Muscle layer of colon (tissue), 2 donors: Measurements from ENCODE around the gene MS4A13.

Experiments used
- H3K27ac ChIP-seq: one replicate; pipeline ENCODE4 v1.7.0; 2013; ENCODE audit warnings: low read depth, mild to moderate bottlenecking, low read length, moderate library complexity
- H3K27me3 ChIP-seq, 2 donors: one replicate each; pipeline ENCODE4 v1.7.0; 2013; ENCODE audit warnings: low read length in 2 of 2, mild to moderate bottlenecking in 2 of 2; ENCODE audit not compliant: insufficient read depth in 2 of 2, control insufficient read depth in 1 of 2
- H3K36me3 ChIP-seq: one replicate; pipeline ENCODE4 v1.7.0; 2013; ENCODE audit warnings: mild to moderate bottlenecking, low read length; ENCODE audit not compliant: insufficient read depth
- H3K4me1 ChIP-seq: one replicate; pipeline ENCODE4 v1.7.0; 2013; ENCODE audit warnings: mild to moderate bottlenecking, low read length; ENCODE audit not compliant: insufficient read depth
- H3K4me3 ChIP-seq, 2 donors: one replicate each; pipeline ENCODE4 v1.7.0; 2013; ENCODE audit warnings: low read length in 2 of 2, low read depth in 1 of 2, mild to moderate bottlenecking in 1 of 2, moderate library complexity in 1 of 2
- H3K9ac ChIP-seq: one replicate; pipeline ENCODE4 v1.7.0; 2013; ENCODE audit warnings: low read length
- H3K9me3 ChIP-seq: one replicate; pipeline ENCODE4 v1.7.0; 2013; ENCODE audit warnings: mild to moderate bottlenecking, low read length
- donor health status: abdominal sarcoma.
- donor health status: Adenocarcinoma of cecum.

MS4A13 gene, protein sequence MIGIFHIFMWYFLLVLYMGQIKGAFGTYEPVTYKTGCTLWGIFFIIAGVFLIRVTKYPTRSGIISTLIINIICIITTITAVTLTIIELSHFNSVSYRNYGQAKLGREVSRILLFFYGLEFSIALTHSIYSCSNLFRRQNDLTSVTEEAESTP

DNA sequence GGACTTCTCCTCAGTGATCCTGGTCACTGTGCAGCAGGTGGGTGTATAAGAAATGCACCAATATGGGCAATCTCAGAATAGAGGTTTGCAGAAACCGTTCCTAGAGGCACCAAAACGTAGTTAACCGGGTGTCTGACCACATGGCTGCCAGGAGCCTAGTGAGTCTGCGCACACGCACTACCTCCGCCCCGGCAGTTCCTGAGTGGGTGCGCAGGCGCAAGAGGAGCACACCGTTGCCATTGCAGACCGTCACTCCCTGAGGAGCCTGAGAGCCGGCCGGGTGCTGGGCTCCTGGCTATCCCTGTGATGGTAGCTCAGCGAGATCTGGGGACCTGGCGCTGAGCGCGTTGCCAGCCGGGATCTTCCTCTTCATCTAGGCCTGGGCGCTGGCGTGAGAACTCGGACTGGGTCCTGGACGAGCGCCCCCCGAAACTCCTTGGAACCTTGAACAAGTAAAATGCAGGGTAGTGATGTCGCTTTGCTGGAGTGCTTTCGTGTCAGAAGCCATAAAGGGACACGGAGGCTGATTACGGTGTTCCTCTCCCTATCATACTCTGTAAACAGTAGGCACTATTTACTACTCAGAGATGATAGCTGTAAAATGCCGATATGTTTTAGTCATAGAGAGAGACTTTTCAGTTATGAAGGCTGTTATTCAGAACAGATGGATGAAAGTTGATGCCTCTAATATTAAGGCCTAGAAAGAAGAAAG is at the start of gene MS4A13:
TSS of gene MS4A13 (plus strand) at position 249 of the 712 bp plus-strand sequence. CDS start 2,692 bp downstream, outside the sequence.
- H3K9me3 ChIP-seq = no peaks in the 10 kb centered on the region
- no peak within 1 kb of the TSS for H3K4me3 ChIP-seq
- H3K4me1 ChIP-seq = no peaks in the 10 kb centered on the region
- no peaks in the 10 kb centered on the region for H3K27me3 ChIP-seq
- H3K36me3 ChIP-seq = no peaks in the 10 kb centered on the region
- no peak within 1 kb of the TSS for H3K9ac ChIP-seq
- H3K27ac ChIP-seq = no peak within 1 kb of the TSS

DNA sequence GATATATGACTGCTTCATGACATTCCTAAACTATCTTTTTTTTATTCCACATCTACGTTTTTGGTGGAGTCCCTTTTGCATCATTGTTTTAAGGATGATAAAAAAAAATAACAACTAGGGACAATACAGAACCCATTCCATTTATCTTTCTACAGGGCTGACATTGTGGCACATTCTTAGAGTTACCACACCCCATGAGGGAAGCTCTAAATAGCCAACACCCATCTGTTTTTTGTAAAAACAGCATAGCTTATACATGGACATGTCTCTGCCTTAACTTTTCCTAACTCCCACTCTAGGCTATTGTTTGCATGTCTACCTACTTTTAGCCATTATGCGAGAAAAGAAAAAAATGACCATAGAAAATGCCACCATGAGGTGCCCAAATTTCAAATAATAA is 46.4 kb upstream of the MS4A13 start:
- Histone ChIP-seq H3K9ac (no peak overlapping the region), H3K27ac (no peak overlapping the region), H3K9me3 (no peaks in the 10 kb centered on the region), H3K27me3 (no peaks in the 10 kb centered on the region), H3K4me3 (no peak overlapping the region), H3K4me1 (no peaks in the 10 kb centered on the region), H3K36me3 (no peaks in the 10 kb centered on the region)

DNA sequence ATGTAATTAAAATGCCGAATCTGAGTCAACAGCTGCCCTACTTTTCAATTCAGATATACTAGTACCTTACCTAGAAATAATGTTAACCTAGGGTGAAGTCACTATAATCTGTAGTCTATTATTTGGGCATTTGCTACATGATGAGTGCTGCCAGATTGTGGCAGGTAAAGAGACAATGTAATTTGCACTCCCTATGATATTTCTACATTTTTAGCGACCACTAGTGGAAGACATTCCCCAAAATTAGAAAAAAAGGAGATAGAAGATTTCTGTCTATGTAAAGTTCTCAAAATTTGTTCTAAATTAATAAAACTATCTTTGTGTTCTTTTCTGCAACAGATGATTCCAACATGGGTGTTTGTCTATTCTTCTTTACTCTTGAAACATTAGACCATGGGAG is 45.5 kb upstream of the MS4A13 start:
- no peaks in the 10 kb centered on the region for H3K9me3 ChIP-seq
- no peak overlapping the region for H3K9ac ChIP-seq
- H3K27ac ChIP-seq = no peak overlapping the region
- H3K27me3 ChIP-seq = no peaks in the 10 kb centered on the region
- H3K4me3 ChIP-seq = no peak overlapping the region
- H3K4me1 ChIP-seq = no peaks in the 10 kb centered on the region
- no peaks in the 10 kb centered on the region for H3K36me3 ChIP-seq

DNA sequence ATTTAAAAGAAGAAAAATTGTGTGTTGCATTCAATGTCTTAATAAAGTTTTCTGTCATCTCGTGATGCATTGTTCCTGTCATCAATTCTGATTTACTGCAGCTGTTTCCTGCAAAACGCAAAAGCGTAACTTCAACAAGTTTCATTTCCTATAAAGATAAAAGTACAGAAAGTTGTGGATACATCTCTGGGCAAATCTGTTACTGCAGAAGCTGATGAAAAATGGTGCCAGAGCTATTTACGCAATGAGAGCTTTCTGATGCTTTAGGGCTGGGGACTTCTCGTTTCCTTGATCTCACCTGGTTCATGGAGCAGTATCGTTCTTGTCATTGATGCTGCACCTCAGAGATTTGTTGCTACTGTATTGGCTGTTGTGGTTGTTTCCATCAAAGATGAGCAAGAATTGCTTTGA is 38.2 kb upstream of the MS4A13 start:
- Histone ChIP-seq H3K9me3 (no peaks in the 10 kb centered on the region), H3K27me3 (no peaks in the 10 kb centered on the region), H3K9ac (no peak overlapping the region), H3K4me3 (no peak overlapping the region), H3K36me3 (no peaks in the 10 kb centered on the region), H3K27ac (no peak overlapping the region), H3K4me1 (no peaks in the 10 kb centered on the region)

DNA sequence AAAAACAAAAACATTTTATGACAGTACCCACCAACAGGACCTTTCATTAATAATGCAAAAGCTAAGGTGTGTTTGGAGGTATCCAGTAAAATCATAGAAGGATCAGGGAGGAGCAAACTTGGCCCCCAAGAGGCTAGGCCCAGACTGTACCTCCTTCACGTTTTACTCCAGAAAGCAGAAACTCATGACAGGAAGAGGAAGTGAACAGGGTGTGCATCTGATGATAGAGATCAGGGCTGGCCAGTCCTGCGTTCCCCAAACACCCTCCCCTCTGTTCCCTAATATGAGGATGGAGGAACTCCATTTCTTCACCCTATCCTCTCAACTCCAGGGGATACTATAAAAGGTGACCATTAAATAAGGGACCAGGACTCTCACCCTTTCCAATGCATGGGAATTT is 32.8 kb upstream of the MS4A13 start:
- Histone ChIP-seq H3K9me3 (no peaks in the 10 kb centered on the region), H3K4me1 (no peaks in the 10 kb centered on the region), H3K36me3 (no peaks in the 10 kb centered on the region), H3K4me3 (no peak overlapping the region), H3K9ac (no peak overlapping the region), H3K27ac (no peak overlapping the region), H3K27me3 (no peaks in the 10 kb centered on the region)

DNA sequence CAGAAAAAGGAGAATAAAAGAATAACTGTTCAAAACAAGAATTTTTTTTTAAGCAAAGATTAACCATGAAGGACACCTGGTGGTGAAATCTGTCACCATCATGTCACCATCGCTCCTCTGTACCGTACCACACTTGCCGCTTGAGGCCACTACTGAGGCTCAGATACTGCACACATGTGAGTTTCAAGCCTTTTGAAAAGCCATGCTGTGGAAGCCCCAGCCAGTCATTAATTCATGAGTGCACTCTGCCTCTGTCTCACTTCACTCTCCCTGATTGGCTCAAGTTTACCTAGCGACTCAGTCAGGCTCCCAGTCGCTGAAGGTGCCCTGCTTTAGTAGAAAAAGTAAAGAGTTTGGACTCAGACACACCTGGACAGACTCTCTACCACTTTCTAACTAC is 29.2 kb upstream of the MS4A13 start:
- no peaks in the 10 kb centered on the region for H3K27me3 ChIP-seq
- no peaks in the 10 kb centered on the region for H3K4me1 ChIP-seq
- no peaks in the 10 kb centered on the region for H3K36me3 ChIP-seq
- H3K9ac ChIP-seq = no peak overlapping the region
- no peak overlapping the region for H3K4me3 ChIP-seq
- H3K27ac ChIP-seq = no peak overlapping the region
- no peaks in the 10 kb centered on the region for H3K9me3 ChIP-seq

DNA sequence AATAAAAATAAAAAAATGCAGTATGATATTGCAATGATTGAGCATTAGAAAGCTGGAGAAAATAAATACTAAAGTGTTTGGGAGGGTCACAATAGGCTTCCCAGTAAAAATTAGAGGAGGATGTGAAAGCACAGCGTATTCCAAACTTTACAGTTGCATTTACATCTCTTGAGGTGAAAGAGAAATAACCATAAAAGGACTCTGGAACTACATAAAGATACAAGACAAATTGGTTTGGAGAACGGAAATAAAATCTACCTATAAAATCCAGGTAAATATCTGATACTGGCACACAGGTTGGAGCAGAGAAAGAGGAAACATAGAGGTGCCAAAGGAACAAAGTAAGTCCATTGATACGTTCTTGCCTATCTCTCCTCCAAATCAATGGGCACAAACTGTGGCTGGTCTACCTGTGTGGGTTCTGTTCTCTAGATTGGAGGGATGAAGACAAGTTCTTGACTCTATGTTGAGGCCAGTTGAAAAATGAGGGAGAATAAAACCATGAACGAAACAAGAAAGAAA is 22.6 kb upstream of the MS4A13 start, which contains the start of gene MS4A12:
TSS of gene MS4A12 (plus strand) at position 291 of the 522 bp plus-strand sequence. CDS start 4,541 bp downstream, outside the sequence.
- H3K36me3 ChIP-seq = no peaks in the 10 kb centered on the region
- H3K9me3 ChIP-seq = no peaks in the 10 kb centered on the region
- H3K9ac ChIP-seq = no peak within 1 kb of the TSS
- no peaks in the 10 kb centered on the region for H3K4me1 ChIP-seq
- no peak within 1 kb of the TSS for H3K4me3 ChIP-seq
- H3K27me3 ChIP-seq = no peaks in the 10 kb centered on the region
- no peak within 1 kb of the TSS for H3K27ac ChIP-seq

DNA sequence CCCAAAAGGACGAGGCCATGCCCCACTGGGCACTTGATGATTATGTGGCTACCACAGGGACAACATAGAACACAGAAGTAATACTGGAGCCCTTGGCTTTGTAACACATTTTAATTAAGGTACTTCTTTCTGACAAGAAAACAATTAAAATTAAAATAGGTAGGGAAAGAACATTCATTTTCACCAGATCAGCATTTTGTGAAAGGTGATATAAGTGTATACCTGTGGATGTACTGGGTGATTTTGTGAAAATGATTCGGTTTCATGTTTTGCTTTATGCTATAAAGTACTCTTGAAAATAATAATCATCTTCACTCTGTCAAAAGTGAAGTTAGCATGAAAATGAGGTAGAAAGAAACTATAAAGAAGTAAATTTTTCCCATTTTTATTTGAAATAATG is 21.7 kb upstream of the MS4A13 start:
- H3K27ac ChIP-seq = no peak overlapping the region
- no peaks in the 10 kb centered on the region for H3K4me1 ChIP-seq
- no peaks in the 10 kb centered on the region for H3K36me3 ChIP-seq
- H3K27me3 ChIP-seq = no peaks in the 10 kb centered on the region
- H3K9me3 ChIP-seq = no peaks in the 10 kb centered on the region
- no peak overlapping the region for H3K4me3 ChIP-seq
- no peak overlapping the region for H3K9ac ChIP-seq

DNA sequence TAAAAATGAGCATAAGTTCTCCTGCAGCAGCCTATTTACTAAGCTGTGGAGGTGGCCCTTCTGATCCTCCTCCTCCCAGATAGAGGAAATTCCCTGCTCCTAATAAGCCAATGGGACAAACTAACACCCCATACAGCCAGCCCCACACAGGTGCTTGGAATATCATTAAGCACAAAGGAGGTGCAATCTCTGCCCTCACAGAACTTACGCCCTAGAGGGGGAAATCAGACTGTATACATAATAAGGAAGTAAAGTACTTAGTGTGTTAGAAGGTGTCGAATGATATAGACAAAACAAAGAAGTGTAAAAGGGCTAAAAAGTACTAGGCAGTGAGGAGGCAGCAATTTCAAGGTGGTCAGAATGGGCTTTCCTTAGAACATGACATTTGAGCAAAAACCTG is 16.8 kb upstream of the MS4A13 start:
- no peaks in the 10 kb centered on the region for H3K36me3 ChIP-seq
- H3K9me3 ChIP-seq = no peaks in the 10 kb centered on the region
- H3K4me3 ChIP-seq = no peak overlapping the region
- no peaks in the 10 kb centered on the region for H3K4me1 ChIP-seq
- H3K9ac ChIP-seq = no peak overlapping the region
- H3K27me3 ChIP-seq = no peaks in the 10 kb centered on the region
- no peak overlapping the region for H3K27ac ChIP-seq

DNA sequence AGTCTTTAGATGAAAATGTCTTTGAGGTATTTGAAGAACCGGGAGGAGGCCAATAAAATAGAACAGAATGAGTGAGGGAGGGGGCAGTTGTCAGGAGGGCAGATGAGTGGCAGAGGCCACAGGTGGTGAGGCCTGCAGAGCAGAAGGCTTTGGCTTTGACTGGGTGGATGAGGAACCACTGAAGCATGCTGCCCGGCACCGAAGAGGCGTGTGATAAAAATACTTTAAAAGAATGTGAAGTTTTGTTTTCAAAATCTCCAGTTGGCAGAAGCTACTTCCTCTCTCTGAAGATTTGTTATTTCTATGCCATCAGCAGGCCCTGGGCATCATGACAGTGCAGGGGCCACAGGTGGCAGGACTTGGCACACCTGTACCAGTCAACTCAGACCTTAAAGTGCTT is 16.3 kb upstream of the MS4A13 start:
- no peaks in the 10 kb centered on the region for H3K36me3 ChIP-seq
- no peaks in the 10 kb centered on the region for H3K27me3 ChIP-seq
- no peaks in the 10 kb centered on the region for H3K9me3 ChIP-seq
- no peak overlapping the region for H3K9ac ChIP-seq
- H3K4me1 ChIP-seq = no peaks in the 10 kb centered on the region
- no peak overlapping the region for H3K4me3 ChIP-seq
- no peak overlapping the region for H3K27ac ChIP-seq

DNA sequence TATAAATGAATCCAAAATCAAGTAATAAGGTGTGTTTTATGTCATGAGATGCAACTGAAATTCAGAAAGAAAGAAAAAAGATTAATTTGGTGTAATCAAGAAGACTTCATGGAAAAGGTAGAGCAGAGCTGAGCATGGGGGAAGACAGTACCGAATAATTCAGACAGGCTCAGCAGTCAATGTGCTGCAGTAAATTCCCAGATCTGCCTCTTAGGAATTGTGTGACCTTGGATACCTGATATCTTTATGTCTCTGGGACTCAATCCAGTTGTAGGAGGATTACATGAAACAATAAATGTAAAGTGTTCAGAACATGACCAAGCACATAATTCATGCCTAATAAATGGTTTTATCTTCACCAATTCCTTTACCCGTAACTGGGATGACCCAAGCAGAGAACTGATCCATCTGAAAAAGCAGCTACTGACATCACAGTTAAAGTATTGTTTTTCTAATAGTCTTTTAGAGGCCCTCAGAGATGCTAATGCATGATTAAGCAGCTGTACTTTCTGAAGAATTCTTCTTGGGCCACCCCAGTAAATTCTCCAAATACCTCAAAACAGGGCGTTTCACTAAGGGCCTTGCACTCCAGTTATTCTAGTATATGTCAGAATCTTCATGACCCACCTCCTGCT is 14.8 kb upstream of the MS4A13 start:
- Histone ChIP-seq H3K4me3 (no peak overlapping the region), H3K9ac (no peak overlapping the region), H3K4me1 (no peaks in the 10 kb centered on the region), H3K27ac (no peak overlapping the region), H3K27me3 (no peaks in the 10 kb centered on the region), H3K9me3 (no peaks in the 10 kb centered on the region), H3K36me3 (no peaks in the 10 kb centered on the region)
